NCI-H2029 (cell line): ENCODE results near the gene YTHDF1.
A peak's percentile ranks its signal among the peaks of the same experiment; 100 is the strongest.
"Not testable (repeated sequence)": the region's sequence is repeated elsewhere in the genome, so short reads cannot be mapped to it uniquely, and the experiment has no call there.

Experiments used
- DNase-seq: peaks from one replicate; lab custom pipeline; 2025; lab: John Stamatoyannopoulos, UW

Gene YTHDF1

GRCh38 chr20:63227260-63227659 is 11.3 kb upstream of the YTHDF1 start:
- no peak for DNase-seq

- DNase-seq = no peak
These were observed 10.4 kb upstream of the YTHDF1 start for GRCh38 chr20:63226042-63226943.

- DNase-seq = no peak
These were observed 9.1 kb upstream of the YTHDF1 start for GRCh38 chr20:63225082-63225454.

- DNase-seq = peak; percentile 69
These were observed 8.6 kb upstream of the YTHDF1 start for GRCh38 chr20:63224412-63225081.

- DNase-seq = no peak
These were observed 7.9 kb upstream of the YTHDF1 start for GRCh38 chr20:63223826-63224207.

DNA sequence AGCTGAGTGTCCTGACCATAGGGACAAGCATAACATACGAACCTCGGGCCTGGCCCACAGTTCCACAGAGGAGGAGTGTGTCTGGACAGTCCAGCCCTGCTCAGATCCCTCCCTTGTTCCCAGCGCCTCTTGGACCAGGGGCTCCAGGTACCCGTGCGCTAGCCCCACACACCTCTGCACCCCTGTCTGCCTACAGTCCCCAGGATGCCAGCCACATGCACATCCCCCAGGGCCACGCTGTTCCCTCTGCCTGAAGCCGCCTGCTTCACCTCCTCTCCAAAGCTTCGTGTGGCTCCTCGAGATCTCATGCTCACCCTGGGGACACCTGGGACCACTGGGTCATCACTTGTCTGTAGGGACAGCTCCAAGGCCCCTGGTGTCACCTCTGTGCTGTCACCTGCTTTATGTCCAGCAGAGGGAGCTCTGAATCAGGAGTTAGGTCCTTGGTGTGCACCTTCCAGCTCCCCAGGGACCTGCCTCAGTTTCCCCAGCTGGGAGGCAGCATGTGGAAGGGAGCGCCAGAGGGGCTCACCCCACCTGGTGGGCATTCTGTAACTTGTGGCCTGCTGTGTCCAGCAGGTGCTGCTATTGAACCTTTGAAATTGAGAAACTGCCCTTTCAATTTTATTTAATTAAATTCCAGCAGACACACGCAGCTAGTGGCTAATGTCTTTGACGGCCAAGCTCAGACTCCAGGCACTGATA is 7.3 kb upstream of the YTHDF1 start:
- DNase-seq = peak; percentile 29

DNA sequence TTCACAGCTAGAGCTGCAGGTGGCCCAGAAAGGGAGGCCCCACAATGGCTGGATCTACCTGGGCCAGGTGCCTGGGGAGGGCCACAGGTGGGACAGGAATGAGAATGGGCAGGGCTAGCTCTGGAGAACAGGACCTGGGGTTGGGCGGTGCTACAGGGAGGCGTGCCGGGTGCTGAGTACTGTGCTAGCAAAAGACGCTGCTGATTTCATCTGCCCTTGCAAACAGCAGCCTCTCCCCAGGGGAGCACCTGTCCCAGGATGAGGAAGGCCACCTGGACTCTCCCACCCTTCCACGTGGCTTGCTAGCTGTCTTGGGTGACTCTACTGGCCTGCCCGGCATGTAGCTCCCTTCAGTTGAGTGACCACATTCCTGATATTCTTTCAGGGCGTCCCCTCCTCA is 6.6 kb upstream of the YTHDF1 start:
- DNase-seq = no peak

GRCh38 chr20:63221400-63222053 is 5.6 kb upstream of the YTHDF1 start:
- DNase-seq = not testable (repeated sequence)

- no peak for DNase-seq
These were observed 4.9 kb upstream of the YTHDF1 start for GRCh38 chr20:63220696-63221399.

- DNase-seq = no peak
These were observed 4.1 kb upstream of the YTHDF1 start for GRCh38 chr20:63219866-63220521.

GRCh38 chr20:63219447-63219821 is 3.5 kb upstream of the YTHDF1 start:
- no peak for DNase-seq

- no peak for DNase-seq
These were observed 2.9 kb upstream of the YTHDF1 start for GRCh38 chr20:63218701-63219446.

DNA sequence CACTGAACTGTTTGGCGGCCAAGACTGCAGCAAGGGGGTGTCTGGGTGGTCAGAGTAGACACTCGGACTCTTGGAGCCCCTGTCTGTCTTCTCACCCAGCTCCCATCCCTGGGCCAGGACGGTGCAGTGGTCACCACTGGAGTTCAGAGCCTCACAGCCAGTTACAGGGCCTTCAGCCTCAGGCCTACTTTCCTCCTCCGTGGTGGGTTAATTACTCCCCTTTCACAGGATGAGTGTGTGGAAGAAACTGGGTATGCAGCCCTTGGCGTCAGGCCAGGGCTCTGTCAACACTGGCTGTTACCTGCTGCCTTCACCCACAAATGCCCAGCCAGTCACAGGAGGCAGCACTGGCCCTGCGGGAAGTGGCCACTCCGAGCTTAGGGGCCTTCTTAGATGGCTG is 1.8 kb upstream of the YTHDF1 start:
- DNase-seq = no peak

DNA sequence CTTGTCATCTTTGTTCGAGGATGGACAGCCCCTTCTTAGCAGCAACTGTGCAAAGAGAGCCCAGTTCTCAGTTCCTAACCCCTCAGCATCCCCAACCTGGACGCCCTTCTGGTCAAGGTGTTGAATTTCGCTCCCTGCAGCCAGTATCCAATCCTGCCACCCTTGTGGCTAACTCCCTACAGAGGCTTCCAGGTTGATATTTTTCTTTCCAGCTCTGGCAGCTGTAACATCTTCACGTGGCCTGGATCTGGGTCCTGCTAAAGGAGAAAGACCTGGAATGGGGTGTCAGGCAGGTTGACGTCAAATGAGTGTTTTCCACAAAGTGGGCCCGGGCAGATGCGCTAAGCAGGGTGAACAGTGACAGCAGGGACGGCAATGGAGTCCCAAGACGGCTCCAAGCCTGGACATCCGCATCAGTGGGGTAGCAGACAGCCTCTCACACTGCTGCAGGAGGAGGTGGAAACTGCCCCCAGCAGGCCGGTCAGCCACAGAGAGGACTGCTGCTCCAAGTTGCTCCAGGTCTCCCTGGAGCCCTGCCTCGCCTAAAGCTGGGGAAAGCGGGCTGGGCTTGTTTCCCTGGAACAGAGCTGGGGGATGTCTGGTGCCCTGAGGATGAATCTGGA is 1.0 kb upstream of the YTHDF1 start:
- DNase-seq = no peak

GRCh38 chr20:63215101-63216040 is 560 bp downstream of the YTHDF1 start:
- DNase-seq = peak; percentile 20

GRCh38 chr20:63214514-63214913 is 1.4 kb downstream of the YTHDF1 start:
- DNase-seq = no peak

DNA sequence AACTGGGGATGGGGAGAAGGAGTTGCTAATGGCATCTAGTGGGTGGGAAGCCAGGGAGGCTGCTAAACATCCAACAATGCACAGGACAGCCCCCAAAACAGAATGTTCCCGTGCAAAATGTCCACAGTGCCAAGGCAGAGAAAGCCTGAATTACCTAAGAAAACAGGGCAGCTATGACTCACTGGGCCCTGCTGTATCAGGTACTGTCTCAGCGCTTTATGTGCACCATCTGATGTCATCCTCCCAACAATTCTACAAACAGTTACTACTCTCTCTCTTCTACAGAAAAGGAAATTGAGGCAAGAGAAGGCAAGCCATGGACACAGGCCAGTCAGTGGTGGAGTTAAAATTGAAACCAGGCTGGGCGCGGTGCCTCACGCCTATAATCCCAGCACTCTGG is 3.1 kb downstream of the YTHDF1 start:
- no peak for DNase-seq

GRCh38 chr20:63212393-63212730 is 3.6 kb downstream of the YTHDF1 start:
- DNase-seq = no peak

GRCh38 chr20:63210011-63210605 is 5.8 kb downstream of the YTHDF1 start:
- DNase-seq = no peak
